ENCODE measurements around the gene TTYH1.

DNA sequence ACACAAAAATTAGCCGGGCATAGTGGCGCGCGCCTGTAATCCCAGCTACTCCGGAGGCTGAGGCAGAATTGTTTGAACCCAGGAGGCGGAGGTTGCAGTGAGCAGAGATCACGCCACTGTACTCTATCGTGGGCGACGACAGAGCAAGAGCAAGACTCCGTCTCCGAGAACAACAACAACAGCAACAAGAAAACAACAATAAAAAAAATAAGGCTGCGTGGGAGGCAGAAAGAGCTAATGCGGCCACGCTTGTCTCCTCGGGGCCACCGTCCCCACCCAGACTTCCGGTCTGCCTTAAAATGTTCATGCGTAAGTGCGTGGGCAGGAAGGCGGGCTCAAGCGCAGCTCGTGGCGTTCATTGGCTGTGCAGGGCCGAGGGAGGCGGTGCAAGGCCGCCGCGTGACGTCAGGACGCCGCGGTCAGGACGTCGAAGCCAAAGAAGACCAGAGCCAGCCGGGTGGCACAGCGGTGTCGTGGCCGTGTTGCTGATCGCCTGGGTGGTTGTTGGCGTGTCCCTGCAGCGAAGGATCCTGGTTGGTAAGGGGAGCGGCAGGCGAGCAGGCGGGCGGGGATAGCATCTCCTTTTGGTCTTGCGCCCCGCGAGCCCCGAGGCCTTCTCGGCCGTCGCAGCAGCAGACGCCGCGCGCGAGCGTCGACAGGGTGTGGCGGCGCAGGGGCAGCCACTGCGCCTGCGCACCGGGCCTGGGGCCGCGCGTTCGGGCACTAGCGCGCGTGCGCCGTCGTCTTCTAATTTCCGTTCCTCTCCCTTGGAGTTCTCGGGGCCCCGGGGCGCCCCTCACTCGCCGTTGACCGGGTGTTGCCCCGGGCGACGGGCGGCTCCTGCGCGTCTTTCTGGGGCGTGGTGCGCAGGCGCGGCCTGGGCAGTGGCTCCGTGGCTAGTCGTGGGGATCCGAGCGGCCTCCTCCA lies 33.8 kb downstream of the TTYH1 start, which contains the start of gene LENG8:
- TF ChIP-seq CEBPB (IDR thresholded peaks at IDR 0.05) (no peak), EP300 (IDR thresholded peaks at IDR 0.05; ENCODE audit: borderline replicate concordance) (peak; percentile 34; the same call in 1 of the 2 replicates), FOXM1 (IDR thresholded peaks at IDR 0.05; ENCODE audit: borderline replicate concordance, low read depth) (no peak), MAX (IDR thresholded peaks at IDR 0.05) (peak; percentile 87), USF1 (IDR thresholded peaks at IDR 0.05) (no peak; the same call in 1 of the 2 replicates), CREB1 (IDR thresholded peaks at IDR 0.05; ENCODE audit: low read depth) (peak; percentile 93), TCF12 (IDR thresholded peaks at IDR 0.05; ENCODE audit: low read depth) (no peak; the same call in none of the 2 replicates), TAF1 (IDR thresholded peaks at IDR 0.05; ENCODE audit: low read depth) (peak; percentile 70), TEAD4 (IDR thresholded peaks at IDR 0.05) (no peak)
- TF ChIP-seq, protein P1, sequence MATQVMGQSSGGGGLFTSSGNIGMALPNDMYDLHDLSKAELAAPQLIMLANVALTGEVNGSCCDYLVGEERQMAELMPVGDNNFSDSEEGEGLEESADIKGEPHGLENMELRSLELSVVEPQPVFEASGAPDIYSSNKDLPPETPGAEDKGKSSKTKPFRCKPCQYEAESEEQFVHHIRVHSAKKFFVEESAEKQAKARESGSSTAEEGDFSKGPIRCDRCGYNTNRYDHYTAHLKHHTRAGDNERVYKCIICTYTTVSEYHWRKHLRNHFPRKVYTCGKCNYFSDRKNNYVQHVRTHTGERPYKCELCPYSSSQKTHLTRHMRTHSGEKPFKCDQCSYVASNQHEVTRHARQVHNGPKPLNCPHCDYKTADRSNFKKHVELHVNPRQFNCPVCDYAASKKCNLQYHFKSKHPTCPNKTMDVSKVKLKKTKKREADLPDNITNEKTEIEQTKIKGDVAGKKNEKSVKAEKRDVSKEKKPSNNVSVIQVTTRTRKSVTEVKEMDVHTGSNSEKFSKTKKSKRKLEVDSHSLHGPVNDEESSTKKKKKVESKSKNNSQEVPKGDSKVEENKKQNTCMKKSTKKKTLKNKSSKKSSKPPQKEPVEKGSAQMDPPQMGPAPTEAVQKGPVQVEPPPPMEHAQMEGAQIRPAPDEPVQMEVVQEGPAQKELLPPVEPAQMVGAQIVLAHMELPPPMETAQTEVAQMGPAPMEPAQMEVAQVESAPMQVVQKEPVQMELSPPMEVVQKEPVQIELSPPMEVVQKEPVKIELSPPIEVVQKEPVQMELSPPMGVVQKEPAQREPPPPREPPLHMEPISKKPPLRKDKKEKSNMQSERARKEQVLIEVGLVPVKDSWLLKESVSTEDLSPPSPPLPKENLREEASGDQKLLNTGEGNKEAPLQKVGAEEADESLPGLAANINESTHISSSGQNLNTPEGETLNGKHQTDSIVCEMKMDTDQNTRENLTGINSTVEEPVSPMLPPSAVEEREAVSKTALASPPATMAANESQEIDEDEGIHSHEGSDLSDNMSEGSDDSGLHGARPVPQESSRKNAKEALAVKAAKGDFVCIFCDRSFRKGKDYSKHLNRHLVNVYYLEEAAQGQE (IDR thresholded peaks at IDR 0.05; ENCODE audit: low read depth), result no peak

Data from Ishikawa (cell line).